NB4 (cell line): Measurements from ENCODE around the gene TMEM140.
A peak's percentile ranks its signal among the peaks of the same experiment; 100 is the strongest.

Source experiments
- DNase-seq: peaks from one replicate; pipeline ENCODE4 v3.0.0; 2010; ENCODE audit warnings: low read depth
- H3K4me3 ChIP-seq: one replicate; pipeline ENCODE4 v1.5.1; 2011; ENCODE audit warnings: mild to moderate bottlenecking, low read depth, low read length, moderate library complexity
- MYC ChIP-seq: IDR thresholded peaks from 2 replicates; pipeline ENCODE4 v1.6.1; 2011; ENCODE audit warnings: low read depth, low read length
- POLR2A ChIP-seq: IDR thresholded peaks from 2 replicates; pipeline ENCODE4 v1.6.1; 2011; ENCODE audit warnings: mild to moderate bottlenecking; ENCODE audit not compliant: insufficient read length; ENCODE audit errors: extremely low read depth
- TF ChIP-seq, protein P1 (sequence below): IDR thresholded peaks from 2 replicates; pipeline ENCODE4 v1.6.1; 2011; ENCODE audit warnings: low read depth, low read length
- TF ChIP-seq, protein P2 (sequence below): IDR thresholded peaks from one replicate; pipeline ENCODE4 v1.5.1; 2012; ENCODE audit warnings: low read depth, low read length

The TMEM140 gene

DNA sequence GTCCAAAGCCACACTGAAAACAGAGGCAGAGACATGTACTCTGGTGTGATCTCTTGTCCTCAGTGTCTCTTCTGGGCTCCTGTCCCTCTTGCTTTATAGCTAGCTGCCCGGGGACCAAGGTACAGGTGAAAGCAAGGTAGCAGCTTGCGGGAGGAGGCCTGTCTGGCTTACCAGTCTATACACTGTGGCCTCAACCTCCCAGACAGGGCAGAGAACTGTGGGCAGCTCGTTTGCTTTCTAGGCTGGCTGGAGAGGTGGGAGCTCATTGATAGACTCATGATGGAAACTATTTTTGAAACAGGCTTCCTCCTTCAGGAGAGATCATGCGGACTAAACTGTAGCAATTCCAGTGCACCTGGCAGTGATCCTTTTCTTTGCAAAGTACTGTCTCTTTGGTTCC lies 18.0 kb downstream of the TMEM140 start:
- TF ChIP-seq MYC (no peak), POLR2A (no peak)
- TF ChIP-seq, protein P1, sequence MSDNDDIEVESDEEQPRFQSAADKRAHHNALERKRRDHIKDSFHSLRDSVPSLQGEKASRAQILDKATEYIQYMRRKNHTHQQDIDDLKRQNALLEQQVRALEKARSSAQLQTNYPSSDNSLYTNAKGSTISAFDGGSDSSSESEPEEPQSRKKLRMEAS, result no peak
- no peak overlapping the region for H3K4me3 ChIP-seq
- DNase-seq, result peak; percentile 4

DNA sequence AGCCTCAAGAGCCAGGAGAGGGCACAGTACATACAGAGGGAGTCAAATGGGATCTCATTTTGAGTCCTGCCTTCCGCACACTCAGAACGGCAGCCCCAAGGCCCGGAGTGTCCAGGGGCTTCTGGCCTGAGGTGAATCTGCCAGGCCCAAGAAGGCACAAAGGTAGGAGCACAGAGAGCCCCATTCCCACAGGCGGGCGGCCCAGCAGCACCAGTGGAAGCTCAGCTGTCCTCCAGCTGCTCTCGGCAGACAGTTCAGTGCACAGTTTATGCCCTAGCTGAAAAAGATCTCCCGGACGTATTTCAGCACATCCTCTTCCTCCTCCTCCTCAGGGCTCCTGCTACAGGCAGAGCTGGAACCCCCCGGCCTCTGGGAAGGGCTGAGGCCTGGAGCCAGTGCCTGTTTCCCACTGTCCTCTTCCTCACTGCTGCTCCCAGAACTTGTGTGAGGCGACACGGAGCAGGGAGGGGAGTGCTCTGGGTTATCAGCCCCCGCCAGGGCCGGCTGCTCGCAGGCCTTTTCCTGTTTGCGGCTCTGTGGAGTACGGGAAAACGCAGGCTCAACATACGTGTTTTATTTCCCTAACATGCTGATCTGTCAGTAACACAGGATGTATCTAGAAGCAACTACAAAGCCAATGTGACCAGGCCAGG lies 18.6 kb downstream of the TMEM140 start:
- TF ChIP-seq, protein P2, sequence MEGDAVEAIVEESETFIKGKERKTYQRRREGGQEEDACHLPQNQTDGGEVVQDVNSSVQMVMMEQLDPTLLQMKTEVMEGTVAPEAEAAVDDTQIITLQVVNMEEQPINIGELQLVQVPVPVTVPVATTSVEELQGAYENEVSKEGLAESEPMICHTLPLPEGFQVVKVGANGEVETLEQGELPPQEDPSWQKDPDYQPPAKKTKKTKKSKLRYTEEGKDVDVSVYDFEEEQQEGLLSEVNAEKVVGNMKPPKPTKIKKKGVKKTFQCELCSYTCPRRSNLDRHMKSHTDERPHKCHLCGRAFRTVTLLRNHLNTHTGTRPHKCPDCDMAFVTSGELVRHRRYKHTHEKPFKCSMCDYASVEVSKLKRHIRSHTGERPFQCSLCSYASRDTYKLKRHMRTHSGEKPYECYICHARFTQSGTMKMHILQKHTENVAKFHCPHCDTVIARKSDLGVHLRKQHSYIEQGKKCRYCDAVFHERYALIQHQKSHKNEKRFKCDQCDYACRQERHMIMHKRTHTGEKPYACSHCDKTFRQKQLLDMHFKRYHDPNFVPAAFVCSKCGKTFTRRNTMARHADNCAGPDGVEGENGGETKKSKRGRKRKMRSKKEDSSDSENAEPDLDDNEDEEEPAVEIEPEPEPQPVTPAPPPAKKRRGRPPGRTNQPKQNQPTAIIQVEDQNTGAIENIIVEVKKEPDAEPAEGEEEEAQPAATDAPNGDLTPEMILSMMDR, result no peak
- TF ChIP-seq MYC (no peak), POLR2A (no peak)
- TF ChIP-seq, protein P1, result no peak
- no peak overlapping the region for H3K4me3 ChIP-seq
- no peak for DNase-seq

DNA sequence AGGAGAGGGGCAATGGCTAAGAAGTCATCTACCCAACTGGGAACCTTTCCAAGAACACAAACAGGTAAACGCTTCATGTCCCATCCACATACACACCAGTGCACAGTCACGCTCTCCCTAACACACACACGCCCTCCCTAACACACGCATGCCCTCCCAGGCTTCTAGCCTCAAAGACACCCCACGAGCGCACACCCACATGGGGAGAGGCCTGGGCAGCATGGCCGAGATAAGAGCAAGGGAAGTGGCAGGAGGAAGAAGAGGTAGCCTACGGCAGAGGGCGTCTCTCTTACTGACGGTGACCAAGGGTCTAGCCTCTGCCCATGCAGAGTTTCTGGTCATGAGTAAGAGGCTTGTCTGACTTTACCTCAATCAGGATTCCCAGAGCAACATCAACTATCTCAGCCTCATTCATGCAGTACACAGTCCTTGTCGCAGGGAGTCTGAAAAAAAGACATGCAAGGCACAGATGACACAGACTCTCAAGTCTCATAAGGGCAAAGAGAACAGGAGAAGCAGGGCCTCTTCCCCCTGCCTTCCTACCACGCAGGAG lies 19.6 kb downstream of the TMEM140 start:
- peak overlapping the region; percentile 23 for H3K4me3 ChIP-seq
- no peak for DNase-seq
- TF ChIP-seq, protein P1, result no peak
- TF ChIP-seq POLR2A (no peak), MYC (no peak)
- TF ChIP-seq, protein P2, result no peak

DNA sequence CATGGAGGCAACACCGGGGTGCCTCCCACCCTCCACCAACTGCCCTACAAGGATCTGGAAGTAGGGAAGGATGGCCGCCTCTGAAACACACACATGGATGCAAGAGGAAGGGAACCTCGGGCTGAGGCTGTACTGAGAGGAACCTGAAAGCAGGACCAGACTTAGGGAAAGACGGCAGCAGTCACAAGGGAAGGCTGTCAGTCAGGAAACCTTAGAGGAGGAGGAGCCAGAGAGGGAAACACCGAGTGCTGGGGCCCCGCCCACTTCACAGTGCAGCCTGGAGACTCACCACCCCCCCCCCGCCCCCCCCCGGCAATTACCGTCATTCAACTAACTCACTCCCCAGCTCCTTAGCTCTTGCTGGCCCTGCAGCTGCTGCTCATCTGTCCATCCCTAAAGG lies 20.1 kb downstream of the TMEM140 start:
- no peak for DNase-seq
- TF ChIP-seq, protein P1, result no peak
- TF ChIP-seq MYC, result no peak
- TF ChIP-seq POLR2A, result no peak
- TF ChIP-seq, protein P2, result no peak
- peak overlapping the region; percentile 86 for H3K4me3 ChIP-seq

DNA sequence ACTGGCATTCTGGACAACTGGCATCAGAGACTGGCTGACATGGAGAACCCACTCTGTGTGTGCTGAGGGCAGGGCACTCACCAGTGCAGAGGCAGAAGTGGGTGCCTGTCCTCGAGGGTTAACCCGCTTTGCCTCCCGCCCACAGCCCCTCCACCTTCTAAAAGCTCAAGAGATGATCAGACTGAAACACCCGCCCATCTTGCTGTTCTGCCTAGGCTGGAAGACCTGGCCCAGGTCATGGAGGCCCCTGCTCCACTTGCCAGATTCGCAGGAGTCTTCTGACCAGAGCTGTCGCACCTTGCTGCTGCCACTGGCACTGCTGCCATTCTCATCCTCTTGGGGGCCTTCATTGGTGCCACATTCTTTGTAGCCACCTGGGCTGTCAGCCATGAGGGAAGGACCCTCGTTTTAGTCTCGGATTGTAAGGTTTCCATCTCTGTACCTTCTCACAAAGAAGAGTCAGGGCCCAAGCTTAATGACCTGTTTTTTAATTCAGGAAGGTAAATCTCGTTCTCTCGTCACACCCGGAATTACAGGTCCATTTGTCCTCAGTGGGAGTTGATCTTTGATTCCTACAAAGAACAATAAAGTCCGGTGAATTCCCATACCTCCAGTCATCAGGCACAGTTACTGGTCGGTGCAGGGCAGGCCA lies 20.7 kb downstream of the TMEM140 start:
- no peak for DNase-seq
- H3K4me3 ChIP-seq, result peak overlapping the region; percentile 86
- TF ChIP-seq, protein P2, result no peak
- TF ChIP-seq POLR2A (no peak), MYC (no peak)
- TF ChIP-seq, protein P1, result no peak
